Measurements from ENCODE around the gene LKAAEAR1. TPM values are rescaled to one million over a fixed set of nuclear protein-coding genes. Genes with fewer than 3 reads are reported as not detected.

Gene LKAAEAR1
- total and polyA plus RNA-seq, 8 donors = 0.22 to 0.24 TPM; not detected in 6

DNA sequence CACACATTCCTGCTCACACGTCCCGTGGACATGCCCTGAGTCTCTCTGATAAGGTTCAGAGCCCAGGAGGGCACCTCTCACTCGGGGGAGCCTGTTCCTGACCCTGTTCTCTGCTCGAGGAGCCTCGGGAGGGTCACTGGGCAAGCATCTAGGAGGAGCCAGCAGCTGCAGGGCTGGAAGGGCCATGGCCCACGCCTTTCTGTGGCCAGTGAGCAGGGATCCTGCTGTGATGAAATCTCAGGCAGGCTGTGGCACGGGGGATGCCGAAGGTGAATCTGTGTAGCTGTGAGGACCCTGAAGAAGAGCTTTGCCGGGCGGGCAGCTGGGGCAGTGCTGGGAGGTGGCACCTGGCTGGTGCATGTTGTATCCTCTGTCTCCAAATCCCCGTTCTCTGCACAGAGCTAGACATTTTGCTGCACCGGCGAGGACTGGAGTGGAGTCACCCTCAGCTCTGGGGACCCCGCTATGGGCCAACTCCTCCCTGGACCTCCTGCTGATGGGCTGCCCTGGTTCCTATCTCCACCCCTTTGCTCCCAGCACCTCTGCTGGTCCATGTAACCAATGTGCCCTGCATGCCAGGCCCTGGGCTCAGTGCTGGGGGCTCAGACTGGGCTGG is 30.3 kb upstream of the LKAAEAR1 start:
- H3K4me3 ChIP-seq = no peak overlapping the region
- H3K9me3 ChIP-seq = no peaks in the 10 kb centered on the region
- 65 to 72% methylated on average over 13 to 14 of the region's 14 CpGs for WGBS, 2 donors
- H3K27ac ChIP-seq = no peak overlapping the region
- ATAC-seq (no peak), FAIRE-seq (no peak), DNase-seq (peak in 1 of 6 donors; percentile 51)
- no peaks in the 10 kb centered on the region for H3K36me3 ChIP-seq
- no peaks in the 10 kb centered on the region for H3K4me1 ChIP-seq
- intact Hi-C loops (cut with DNase I) = no loop called here
- H3K27me3 ChIP-seq = no peaks in the 10 kb centered on the region
- TF ChIP-seq, protein P1, sequence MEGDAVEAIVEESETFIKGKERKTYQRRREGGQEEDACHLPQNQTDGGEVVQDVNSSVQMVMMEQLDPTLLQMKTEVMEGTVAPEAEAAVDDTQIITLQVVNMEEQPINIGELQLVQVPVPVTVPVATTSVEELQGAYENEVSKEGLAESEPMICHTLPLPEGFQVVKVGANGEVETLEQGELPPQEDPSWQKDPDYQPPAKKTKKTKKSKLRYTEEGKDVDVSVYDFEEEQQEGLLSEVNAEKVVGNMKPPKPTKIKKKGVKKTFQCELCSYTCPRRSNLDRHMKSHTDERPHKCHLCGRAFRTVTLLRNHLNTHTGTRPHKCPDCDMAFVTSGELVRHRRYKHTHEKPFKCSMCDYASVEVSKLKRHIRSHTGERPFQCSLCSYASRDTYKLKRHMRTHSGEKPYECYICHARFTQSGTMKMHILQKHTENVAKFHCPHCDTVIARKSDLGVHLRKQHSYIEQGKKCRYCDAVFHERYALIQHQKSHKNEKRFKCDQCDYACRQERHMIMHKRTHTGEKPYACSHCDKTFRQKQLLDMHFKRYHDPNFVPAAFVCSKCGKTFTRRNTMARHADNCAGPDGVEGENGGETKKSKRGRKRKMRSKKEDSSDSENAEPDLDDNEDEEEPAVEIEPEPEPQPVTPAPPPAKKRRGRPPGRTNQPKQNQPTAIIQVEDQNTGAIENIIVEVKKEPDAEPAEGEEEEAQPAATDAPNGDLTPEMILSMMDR (IDR thresholded peaks at IDR 0.05) = no peak

- DNase-seq = peak in 1 of 6 donors; percentile 42
Observed at GRCh38 chr20:64113796-64114355, 29.7 kb upstream of the LKAAEAR1 start.

GRCh38 chr20:64113444-64113775 is 29.2 kb upstream of the LKAAEAR1 start:
- H3K9me3 ChIP-seq = no peaks in the 10 kb centered on the region
- no peaks in the 10 kb centered on the region for H3K4me1 ChIP-seq
- no peaks in the 10 kb centered on the region for H3K36me3 ChIP-seq
- no peak overlapping the region for H3K27ac ChIP-seq
- 47 to 57% methylated on average over 6 of the region's 6 CpGs for WGBS, 2 donors
- intact Hi-C loops (cut with DNase I) = no loop called here
- TF ChIP-seq, protein P1 (IDR thresholded peaks at IDR 0.05) = no peak
- H3K4me3 ChIP-seq = no peak overlapping the region
- no peaks in the 10 kb centered on the region for H3K27me3 ChIP-seq
- no peak for FAIRE-seq
- DNase-seq = peak in 1 of 6 donors; percentile 29
- no peak for ATAC-seq

More at GRCh38 chr20:64113796-64114355, 29.7 kb upstream of the LKAAEAR1 start:
- ATAC-seq (no peak), FAIRE-seq (no peak)
- H3K9me3 ChIP-seq = no peaks in the 10 kb centered on the region
- no peaks in the 10 kb centered on the region for H3K27me3 ChIP-seq
- no peak overlapping the region for H3K27ac ChIP-seq
- intact Hi-C loops (cut with DNase I) = no loop called here
- H3K4me1 ChIP-seq = no peaks in the 10 kb centered on the region
- WGBS, 2 donors = 64 to 77% methylated on average over 13 of the region's 13 CpGs
- no peaks in the 10 kb centered on the region for H3K36me3 ChIP-seq
- no peak overlapping the region for H3K4me3 ChIP-seq
- TF ChIP-seq, protein P1 (IDR thresholded peaks at IDR 0.05) = no peak

- TF ChIP-seq, protein P1 (IDR thresholded peaks at IDR 0.05) = no peak
- FAIRE-seq = no peak
Observed at GRCh38 chr20:64112691-64113443, 28.7 kb upstream of the LKAAEAR1 start.

More at GRCh38 chr20:64112691-64113443, 28.7 kb upstream of the LKAAEAR1 start:
- no peaks in the 10 kb centered on the region for H3K27me3 ChIP-seq
- 71 to 81% methylated on average over 18 of the region's 18 CpGs for WGBS, 2 donors
- H3K4me3 ChIP-seq = no peak overlapping the region
- no peaks in the 10 kb centered on the region for H3K36me3 ChIP-seq
- no peak overlapping the region for H3K27ac ChIP-seq
- intact Hi-C loops (cut with DNase I) = no loop called here
- no peaks in the 10 kb centered on the region for H3K4me1 ChIP-seq
- ATAC-seq (no peak), DNase-seq (peak in 1 of 6 donors; percentile 35)
- no peaks in the 10 kb centered on the region for H3K9me3 ChIP-seq
